ENCODE results near the gene REEP2.

DNA sequence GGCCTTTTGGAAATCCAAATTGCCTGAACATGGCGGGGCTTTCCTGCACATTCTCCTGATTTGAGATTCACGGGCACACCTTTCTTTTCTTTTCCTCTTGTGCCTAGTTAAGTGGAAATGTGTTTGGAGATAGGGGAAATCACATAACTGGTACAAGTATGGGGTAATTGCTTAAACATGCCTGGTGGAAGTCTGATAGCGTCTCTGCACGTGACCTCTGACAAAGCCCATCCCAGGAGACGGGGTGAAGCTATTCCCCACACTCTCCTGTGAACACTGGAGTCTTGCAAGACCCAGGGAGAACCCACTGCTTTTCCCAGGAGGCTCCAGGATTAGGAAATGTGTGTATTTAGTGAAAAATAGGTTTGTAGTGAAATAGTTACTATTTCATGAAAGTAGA is 2.9 kb upstream of the REEP2 start:
- TF ChIP-seq, protein P1, sequence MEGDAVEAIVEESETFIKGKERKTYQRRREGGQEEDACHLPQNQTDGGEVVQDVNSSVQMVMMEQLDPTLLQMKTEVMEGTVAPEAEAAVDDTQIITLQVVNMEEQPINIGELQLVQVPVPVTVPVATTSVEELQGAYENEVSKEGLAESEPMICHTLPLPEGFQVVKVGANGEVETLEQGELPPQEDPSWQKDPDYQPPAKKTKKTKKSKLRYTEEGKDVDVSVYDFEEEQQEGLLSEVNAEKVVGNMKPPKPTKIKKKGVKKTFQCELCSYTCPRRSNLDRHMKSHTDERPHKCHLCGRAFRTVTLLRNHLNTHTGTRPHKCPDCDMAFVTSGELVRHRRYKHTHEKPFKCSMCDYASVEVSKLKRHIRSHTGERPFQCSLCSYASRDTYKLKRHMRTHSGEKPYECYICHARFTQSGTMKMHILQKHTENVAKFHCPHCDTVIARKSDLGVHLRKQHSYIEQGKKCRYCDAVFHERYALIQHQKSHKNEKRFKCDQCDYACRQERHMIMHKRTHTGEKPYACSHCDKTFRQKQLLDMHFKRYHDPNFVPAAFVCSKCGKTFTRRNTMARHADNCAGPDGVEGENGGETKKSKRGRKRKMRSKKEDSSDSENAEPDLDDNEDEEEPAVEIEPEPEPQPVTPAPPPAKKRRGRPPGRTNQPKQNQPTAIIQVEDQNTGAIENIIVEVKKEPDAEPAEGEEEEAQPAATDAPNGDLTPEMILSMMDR (IDR thresholded peaks at IDR 0.05), result no peak
- TF ChIP-seq ZFX (IDR thresholded peaks at IDR 0.05; ENCODE audit: borderline replicate concordance), result no peak
